ENCODE data around the gene MBL2.

The MBL2 gene

GRCh38 chr10:52744057-52744805 is 28.4 kb downstream of the MBL2 start:
- no peak overlapping the region for H3K4me3 ChIP-seq (replicated peaks; ENCODE audit: low read depth, low read length)
- DNase-seq (ENCODE audit: extremely low read depth, low read depth) = no peak
- TF ChIP-seq CTCF (IDR thresholded peaks at IDR 0.05; ENCODE audit: low read depth, low read length, missing control alignments) = no peak

- H3K4me3 ChIP-seq (replicated peaks; ENCODE audit: low read depth, low read length) = no peak overlapping the region
- no peak for TF ChIP-seq CTCF (IDR thresholded peaks at IDR 0.05; ENCODE audit: low read depth, low read length, missing control alignments)
- no peak for DNase-seq (ENCODE audit: extremely low read depth, low read depth)
These were observed 29.9 kb downstream of the MBL2 start for GRCh38 chr10:52742731-52743130.

- H3K4me3 ChIP-seq (replicated peaks; ENCODE audit: low read depth, low read length) = no peak overlapping the region
- DNase-seq (ENCODE audit: extremely low read depth, low read depth) = no peak
- no peak for TF ChIP-seq CTCF (IDR thresholded peaks at IDR 0.05; ENCODE audit: low read depth, low read length, missing control alignments)
These were observed 30.7 kb downstream of the MBL2 start for GRCh38 chr10:52741851-52742250.

GRCh38 chr10:52740913-52741675 is 31.5 kb downstream of the MBL2 start:
- no peak overlapping the region for H3K4me3 ChIP-seq (replicated peaks; ENCODE audit: low read depth, low read length)
- peak; percentile 89 for TF ChIP-seq CTCF (IDR thresholded peaks at IDR 0.05; ENCODE audit: low read depth, low read length, missing control alignments)
- no peak for DNase-seq (ENCODE audit: extremely low read depth, low read depth)

GRCh38 chr10:52740155-52740549 is 32.4 kb downstream of the MBL2 start:
- no peak overlapping the region for H3K4me3 ChIP-seq (replicated peaks; ENCODE audit: low read depth, low read length)
- no peak for DNase-seq (ENCODE audit: extremely low read depth, low read depth)
- TF ChIP-seq CTCF (IDR thresholded peaks at IDR 0.05; ENCODE audit: low read depth, low read length, missing control alignments) = no peak

GRCh38 chr10:52739380-52740154 is 33.0 kb downstream of the MBL2 start:
- DNase-seq (ENCODE audit: extremely low read depth, low read depth) = no peak
- no peak overlapping the region for H3K4me3 ChIP-seq (replicated peaks; ENCODE audit: low read depth, low read length)
- TF ChIP-seq CTCF (IDR thresholded peaks at IDR 0.05; ENCODE audit: low read depth, low read length, missing control alignments) = no peak
